WTC11 (cell line): Measurements from ENCODE around the gene CPEB3. TPM values are rescaled to one million over a fixed set of nuclear protein-coding genes. Genes with fewer than 3 reads are reported as not detected.

ENCODE experiments used
- ATAC-seq: fragments of 200-7000 bp; cut with Tn5 transposase; 2 replicates; pipeline ENCODE4 v1.10.0; 2021; ENCODE audit warnings: mild to moderate bottlenecking, moderate library complexity
- CTCF ChIA-PET: fragments of 300-600 bp; sonication (Branson Sonifier 250); formaldehyde crosslinking; loops from one replicate; lab custom pipeline; 2021; ENCODE audit warnings: antibody characterized with exemption; lab: Charles Lee
- POLR2A ChIA-PET: fragments of 350-600 bp; sonication (Branson Sonifier 250); formaldehyde crosslinking; loops from one replicate; lab custom pipeline; 2021; ENCODE audit warnings: antibody characterized with exemption; lab: Charles Lee
- DNase-seq: peaks from one replicate; pipeline ENCODE4 v3.0.0; 2021; ENCODE audit warnings: low spot score
- H3K27ac Mint-ChIP-seq: 2 replicates; pipeline ENCODE4 v1.8.0; 2021; ENCODE audit warnings: mixed read lengths
- H3K27me3 Mint-ChIP-seq: 2 replicates; pipeline ENCODE4 v1.8.0; 2021; ENCODE audit warnings: low read depth, mild to moderate bottlenecking, moderate library complexity, mixed read lengths
- H3K36me3 Mint-ChIP-seq: 2 replicates; pipeline ENCODE4 v1.8.0; 2021; ENCODE audit warnings: mixed read lengths
- H3K4me1 Mint-ChIP-seq: 2 replicates; pipeline ENCODE4 v1.8.0; 2022; ENCODE audit warnings: mixed read lengths
- H3K4me3 Mint-ChIP-seq: 2 replicates; pipeline ENCODE4 v1.8.0; 2021; ENCODE audit warnings: mild to moderate bottlenecking, moderate library complexity, mixed read lengths
- H3K9me3 Mint-ChIP-seq: 2 replicates; pipeline ENCODE4 v1.8.0; 2021; ENCODE audit warnings: mixed read lengths
- ATF1 ChIP-seq: sonication (generic); formaldehyde crosslinking; IDR thresholded peaks from 2 replicates; pipeline ENCODE4 v1.8.1; 2023; ENCODE audit warnings: mild to moderate bottlenecking, moderate library complexity, missing genetic modification reagents
- CREM ChIP-seq: sonication (generic); formaldehyde crosslinking; IDR thresholded peaks from 2 replicates; pipeline ENCODE4 v1.8.1; 2022; ENCODE audit warnings: mild to moderate bottlenecking, missing genetic modification reagents, moderate library complexity
- ELF4 ChIP-seq: sonication (generic); formaldehyde crosslinking; IDR thresholded peaks from 2 replicates; pipeline ENCODE4 v1.8.1; 2022; ENCODE audit warnings: low read depth, mild to moderate bottlenecking, moderate library complexity, missing genetic modification reagents
- FOXJ3 ChIP-seq: sonication (generic); formaldehyde crosslinking; IDR thresholded peaks from 2 replicates; pipeline ENCODE4 v1.9.0; 2021; ENCODE audit warnings: missing genetic modification reagents, mild to moderate bottlenecking, borderline replicate concordance
- GTF2I ChIP-seq: fragments of 250-450 bp; sonication (Bioruptor Pico); conservative IDR thresholded peaks from 2 replicates; pipeline ENCODE4 v1.4.0; 2021; ENCODE audit warnings: mild to moderate bottlenecking
- HMGA2 ChIP-seq: fragments of 250-450 bp; sonication (Bioruptor Pico); IDR thresholded peaks from 2 replicates; pipeline ENCODE4 v1.4.0; 2021; ENCODE audit warnings: mild to moderate bottlenecking, moderate library complexity
- JUN ChIP-seq: sonication (generic); formaldehyde crosslinking; IDR thresholded peaks from 2 replicates; pipeline ENCODE4 v1.8.0; 2023; ENCODE audit warnings: mild to moderate bottlenecking, missing genetic modification reagents
- KAT7 ChIP-seq: sonication (generic); formaldehyde crosslinking; IDR thresholded peaks from 2 replicates; pipeline ENCODE4 v1.8.1; 2023; ENCODE audit warnings: missing genetic modification reagents, mild to moderate bottlenecking, borderline replicate concordance
- NFATC4 ChIP-seq: fragments of 250-450 bp; sonication (Bioruptor Pico); IDR thresholded peaks from 2 replicates; pipeline ENCODE4 v1.9.0; 2021; ENCODE audit warnings: mild to moderate bottlenecking
- NR3C1 ChIP-seq: sonication (generic); formaldehyde crosslinking; conservative IDR thresholded peaks from 2 replicates; pipeline ENCODE4 v1.8.1; 2023; ENCODE audit warnings: low read depth, mild to moderate bottlenecking, missing genetic modification reagents
- PRRX2 ChIP-seq: fragments of 250-450 bp; sonication (Bioruptor Pico); IDR thresholded peaks from 2 replicates; pipeline ENCODE4 v1.8.0; 2021; ENCODE audit warnings: mild to moderate bottlenecking
- RORB ChIP-seq: fragments of 250-450 bp; sonication (Bioruptor Pico); IDR thresholded peaks from 2 replicates; pipeline ENCODE4 v1.9.0; 2021; ENCODE audit warnings: mild to moderate bottlenecking
- SP1 ChIP-seq: sonication (generic); formaldehyde crosslinking; conservative IDR thresholded peaks from 2 replicates; pipeline ENCODE4 v1.8.1; 2022; ENCODE audit warnings: missing genetic modification reagents
- TCF7 ChIP-seq: sonication (generic); formaldehyde crosslinking; IDR thresholded peaks from 2 replicates; pipeline ENCODE4 v1.8.0; 2022; ENCODE audit warnings: mild to moderate bottlenecking, low read depth, missing genetic modification reagents, moderate library complexity
- TEAD4 ChIP-seq: sonication (generic); formaldehyde crosslinking; IDR thresholded peaks from 2 replicates; pipeline ENCODE4 v1.8.0; 2022; ENCODE audit warnings: mild to moderate bottlenecking, missing genetic modification reagents
- ZNF138 ChIP-seq: sonication (generic); formaldehyde crosslinking; conservative IDR thresholded peaks from 2 replicates; pipeline ENCODE4 v1.8.1; 2022; ENCODE audit warnings: mild to moderate bottlenecking, moderate library complexity, missing genetic modification reagents
- ZNF219 ChIP-seq: sonication (generic); formaldehyde crosslinking; IDR thresholded peaks from 2 replicates; pipeline ENCODE4 v1.8.0; 2023; ENCODE audit warnings: missing genetic modification reagents, mild to moderate bottlenecking, borderline replicate concordance
- ZNF317 ChIP-seq: sonication (generic); formaldehyde crosslinking; IDR thresholded peaks from 2 replicates; pipeline ENCODE4 v1.8.1; 2023; ENCODE audit warnings: low read depth, mild to moderate bottlenecking, moderate library complexity, missing genetic modification reagents, borderline replicate concordance
- ZNF396 ChIP-seq: fragments of 250-450 bp; sonication (Bioruptor Pico); IDR thresholded peaks from 2 replicates; pipeline ENCODE4 v1.8.0; 2021; ENCODE audit warnings: mild to moderate bottlenecking, moderate library complexity, borderline replicate concordance
- ZNF416 ChIP-seq: fragments of 250-450 bp; sonication (Bioruptor Pico); IDR thresholded peaks from 2 replicates; pipeline ENCODE4 v1.9.0; 2021; ENCODE audit warnings: mild to moderate bottlenecking, inconsistent platforms
- ZNF423 ChIP-seq: fragments of 250-450 bp; sonication (Bioruptor Pico); IDR thresholded peaks from 2 replicates; pipeline ENCODE4 v2.1.2; 2022; ENCODE audit warnings: mild to moderate bottlenecking, moderate library complexity
- total RNA-seq: library from RNA; stranded (reverse); gene quantifications from 3 replicates; pipeline ENCODE4 v1.2.3, GENCODE V29; 2021
- TF ChIP-seq, protein P1 (sequence below): sonication (generic); formaldehyde crosslinking; IDR thresholded peaks from 2 replicates; pipeline ENCODE4 v1.8.1; 2023; ENCODE audit warnings: mild to moderate bottlenecking, missing genetic modification reagents
- TF ChIP-seq, protein P2 (sequence below): fragments of 250-450 bp; sonication (Bioruptor Pico); IDR thresholded peaks from 2 replicates; pipeline ENCODE4 v1.9.0; 2021; ENCODE audit warnings: mild to moderate bottlenecking
- TF ChIP-seq, protein P3 (sequence below): sonication (generic); formaldehyde crosslinking; IDR thresholded peaks from 2 replicates; pipeline ENCODE4 v1.8.0; 2023; ENCODE audit warnings: missing genetic modification reagents
- TF ChIP-seq, protein P4 (sequence below): sonication (generic); formaldehyde crosslinking; IDR thresholded peaks from 2 replicates; pipeline ENCODE4 v1.8.0; 2022; ENCODE audit warnings: mild to moderate bottlenecking, missing genetic modification reagents
- TF ChIP-seq, protein P5 (sequence below): fragments of 250-450 bp; sonication (Bioruptor Pico); conservative IDR thresholded peaks from 2 replicates; pipeline ENCODE4 v1.9.0; 2021; ENCODE audit warnings: mild to moderate bottlenecking

CPEB3 gene
- total RNA-seq, 1 experiment from 2014 or later: 2.4 TPM

DNA sequence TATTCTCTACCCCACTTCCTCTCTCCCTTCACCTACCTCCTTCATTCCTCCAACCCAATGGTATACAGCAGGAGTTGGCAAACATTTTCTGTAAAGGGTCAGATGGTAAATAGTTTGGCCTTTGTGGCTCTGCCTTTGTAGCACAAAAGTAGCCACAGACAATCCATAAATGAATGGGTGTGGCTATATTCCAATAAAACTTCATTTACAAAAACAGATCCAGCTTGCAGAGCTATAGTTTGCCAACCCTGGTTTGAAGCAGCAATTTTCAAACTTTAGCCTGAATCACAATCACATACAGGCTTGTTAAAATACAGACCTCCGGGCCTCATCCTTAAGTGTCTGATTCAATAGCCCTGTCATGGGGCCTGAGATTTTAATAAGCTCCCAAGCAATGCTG lies 110.5 kb downstream of the CPEB3 start:
- ATAC-seq (no peak), DNase-seq (no peak)
- CTCF ChIA-PET: no interaction called here
- Mint-ChIP-seq H3K36me3 (no peaks in the 10 kb centered on the region), H3K27me3 (no peaks in the 10 kb centered on the region), H3K4me1 (peaks cover 9% of the 10 kb centered on the region), H3K27ac (no peak overlapping the region), H3K4me3 (no peak overlapping the region)
- POLR2A ChIA-PET: no interaction called here
- no peak for TF ChIP-seq ZNF423 (CRISPR knock-in tag)
- no peak for TF ChIP-seq NFATC4 (CRISPR knock-in tag)
- TF ChIP-seq, protein P1, sequence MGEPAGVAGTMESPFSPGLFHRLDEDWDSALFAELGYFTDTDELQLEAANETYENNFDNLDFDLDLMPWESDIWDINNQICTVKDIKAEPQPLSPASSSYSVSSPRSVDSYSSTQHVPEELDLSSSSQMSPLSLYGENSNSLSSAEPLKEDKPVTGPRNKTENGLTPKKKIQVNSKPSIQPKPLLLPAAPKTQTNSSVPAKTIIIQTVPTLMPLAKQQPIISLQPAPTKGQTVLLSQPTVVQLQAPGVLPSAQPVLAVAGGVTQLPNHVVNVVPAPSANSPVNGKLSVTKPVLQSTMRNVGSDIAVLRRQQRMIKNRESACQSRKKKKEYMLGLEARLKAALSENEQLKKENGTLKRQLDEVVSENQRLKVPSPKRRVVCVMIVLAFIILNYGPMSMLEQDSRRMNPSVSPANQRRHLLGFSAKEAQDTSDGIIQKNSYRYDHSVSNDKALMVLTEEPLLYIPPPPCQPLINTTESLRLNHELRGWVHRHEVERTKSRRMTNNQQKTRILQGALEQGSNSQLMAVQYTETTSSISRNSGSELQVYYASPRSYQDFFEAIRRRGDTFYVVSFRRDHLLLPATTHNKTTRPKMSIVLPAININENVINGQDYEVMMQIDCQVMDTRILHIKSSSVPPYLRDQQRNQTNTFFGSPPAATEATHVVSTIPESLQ (CRISPR knock-in tag): no peak
- no peak for TF ChIP-seq ELF4
- TF ChIP-seq, protein P2, sequence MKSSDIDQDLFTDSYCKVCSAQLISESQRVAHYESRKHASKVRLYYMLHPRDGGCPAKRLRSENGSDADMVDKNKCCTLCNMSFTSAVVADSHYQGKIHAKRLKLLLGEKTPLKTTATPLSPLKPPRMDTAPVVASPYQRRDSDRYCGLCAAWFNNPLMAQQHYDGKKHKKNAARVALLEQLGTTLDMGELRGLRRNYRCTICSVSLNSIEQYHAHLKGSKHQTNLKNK: no peak
- TF ChIP-seq NR3C1: no peak
- no peak for TF ChIP-seq JUN (CRISPR knock-in tag)
- no peak for TF ChIP-seq ZNF317 (CRISPR knock-in tag)
- TF ChIP-seq, protein P3, sequence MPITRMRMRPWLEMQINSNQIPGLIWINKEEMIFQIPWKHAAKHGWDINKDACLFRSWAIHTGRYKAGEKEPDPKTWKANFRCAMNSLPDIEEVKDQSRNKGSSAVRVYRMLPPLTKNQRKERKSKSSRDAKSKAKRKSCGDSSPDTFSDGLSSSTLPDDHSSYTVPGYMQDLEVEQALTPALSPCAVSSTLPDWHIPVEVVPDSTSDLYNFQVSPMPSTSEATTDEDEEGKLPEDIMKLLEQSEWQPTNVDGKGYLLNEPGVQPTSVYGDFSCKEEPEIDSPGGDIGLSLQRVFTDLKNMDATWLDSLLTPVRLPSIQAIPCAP: no peak
- no peak for TF ChIP-seq CREM (CRISPR knock-in tag)
- TF ChIP-seq, all 79 proteins: peak for 0
- H3K9me3 Mint-ChIP-seq: peaks cover 1% of the 10 kb centered on the region

DNA sequence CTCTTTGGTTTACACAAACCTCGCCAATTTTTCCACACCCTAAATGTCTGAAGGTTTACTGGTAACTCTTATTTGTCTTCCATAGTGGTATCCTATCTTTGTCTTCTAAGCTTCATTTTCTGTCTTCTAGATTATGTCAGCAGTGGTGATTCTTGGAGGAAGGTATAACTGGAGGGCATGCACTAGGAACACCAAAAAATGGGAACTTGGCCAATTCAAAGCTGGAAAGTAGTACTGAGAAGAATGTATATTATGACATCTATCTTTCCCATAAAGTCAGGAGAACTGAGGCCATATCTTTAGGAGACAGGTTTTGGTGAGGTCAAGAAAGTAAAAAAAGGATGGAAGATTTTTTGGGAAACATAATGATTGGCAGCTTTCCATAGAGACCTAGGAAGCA lies 113.3 kb downstream of the CPEB3 start:
- no peak overlapping the region for H3K27ac Mint-ChIP-seq
- H3K27me3 Mint-ChIP-seq: no peaks in the 10 kb centered on the region
- H3K4me3 Mint-ChIP-seq: no peak overlapping the region
- no peak for DNase-seq
- H3K36me3 Mint-ChIP-seq: no peaks in the 10 kb centered on the region
- ATAC-seq: no peak
- H3K4me1 Mint-ChIP-seq: peaks cover 9% of the 10 kb centered on the region
- TF ChIP-seq SP1 (CRISPR knock-in tag) (no peak), ZNF138 (CRISPR knock-in tag) (no peak), ATF1 (CRISPR knock-in tag) (no peak), KAT7 (CRISPR knock-in tag) (no peak), ELF4 (no peak), FOXJ3 (CRISPR knock-in tag) (no peak), TEAD4 (no peak), PRRX2 (CRISPR knock-in tag) (no peak), JUN (CRISPR knock-in tag) (no peak), RORB (CRISPR knock-in tag) (no peak), TCF7 (CRISPR knock-in tag) (no peak), ZNF416 (CRISPR knock-in tag) (no peak), HMGA2 (CRISPR knock-in tag) (no peak), ZNF396 (CRISPR knock-in tag) (no peak), GTF2I (CRISPR knock-in tag) (no peak), ZNF219 (no peak)
- TF ChIP-seq, protein P4, sequence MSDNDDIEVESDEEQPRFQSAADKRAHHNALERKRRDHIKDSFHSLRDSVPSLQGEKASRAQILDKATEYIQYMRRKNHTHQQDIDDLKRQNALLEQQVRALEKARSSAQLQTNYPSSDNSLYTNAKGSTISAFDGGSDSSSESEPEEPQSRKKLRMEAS (CRISPR knock-in tag): no peak
- TF ChIP-seq, protein P2: no peak
- TF ChIP-seq, protein P5, sequence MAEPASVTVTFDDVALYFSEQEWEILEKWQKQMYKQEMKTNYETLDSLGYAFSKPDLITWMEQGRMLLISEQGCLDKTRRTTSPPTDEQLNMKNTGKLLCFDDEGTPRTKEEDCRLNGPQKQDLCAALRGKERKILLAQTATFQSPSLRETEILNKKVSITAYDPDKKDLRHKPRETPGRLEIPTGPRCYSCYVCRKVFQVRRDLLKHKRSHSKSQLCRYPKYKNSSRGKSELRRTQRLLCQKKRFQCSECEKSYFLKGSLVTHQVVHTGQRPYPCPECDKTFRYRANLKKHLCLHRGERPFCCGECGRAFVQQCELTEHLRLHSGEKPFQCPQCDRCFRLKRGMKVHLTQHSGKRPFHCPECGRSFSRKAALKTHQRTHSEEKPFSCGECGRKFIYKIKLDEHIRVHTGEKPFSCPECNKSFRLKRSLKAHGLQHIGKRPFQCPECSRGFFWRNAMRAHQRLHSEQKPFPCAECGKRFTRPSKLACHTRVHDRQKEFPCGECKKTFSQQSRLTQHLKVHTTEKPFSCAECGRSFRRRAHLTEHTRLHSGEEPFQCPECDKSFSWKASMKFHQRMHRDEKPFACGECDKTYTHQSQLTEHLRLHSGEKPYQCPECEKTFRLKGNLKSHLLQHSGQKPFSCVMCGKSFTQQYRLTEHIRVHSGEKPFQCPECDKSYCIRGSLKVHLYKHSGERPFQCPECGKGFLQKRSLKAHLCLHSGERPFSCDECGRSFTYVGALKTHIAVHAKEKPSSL: no peak
- ChIA-PET POLR2A (interaction anchor here (0.6 kb wide), 1 partner anchor 127 kb away, joined by 5 read pairs; no protein-coding TSS in a partner anchor), CTCF (interaction anchor here (0.6 kb wide), 1 partner anchor 39 kb away, joined by 3 read pairs; no protein-coding TSS in a partner anchor)
- H3K9me3 Mint-ChIP-seq: peaks cover 8% of the 10 kb centered on the region
